Common myeloid progenitor, CD34-positive (primary cell): ENCODE measurements around the gene OR6B1.
"Not testable (repeated sequence)": the region's sequence is repeated elsewhere in the genome, so short reads cannot be mapped to it uniquely, and the experiment has no call there.

Experiments used
- CTCF ChIA-PET: fragments of 350-600 bp; sonication (Branson Sonifier 250); formaldehyde crosslinking; loops from one replicate; lab custom pipeline; 2021; ENCODE audit warnings: antibody characterized with exemption; lab: Charles Lee
- POLR2A ChIA-PET: fragments of 350-600 bp; sonication (Branson Sonifier 250); formaldehyde crosslinking; loops from one replicate; lab custom pipeline; 2021; ENCODE audit warnings: antibody characterized with exemption; lab: Charles Lee
- DNase-seq, 3 donors: peaks; one replicate each; pipeline versions ENCODE4 v3.0.0 to v3.0.0-alpha.2; 2013
- H3K27ac ChIP-seq, 2 experiments: 1 replicate in 1 of 2; 2 replicates in 1 of 2; pipeline ENCODE4 v1.7.0; 2013; ENCODE audit warnings: inconsistent platforms in 2 of 2, low read length in 2 of 2, mild to moderate bottlenecking in 2 of 2, low read depth in 1 of 2, moderate library complexity in 1 of 2; ENCODE audit not compliant: severe bottlenecking in 2 of 2, insufficient read depth in 1 of 2, poor library complexity in 1 of 2
- H3K27me3 ChIP-seq, 5 experiments: replicated peaks in 2 of 5; 1 replicate in 3 of 5; 2 replicates in 2 of 5; pipeline versions ENCODE4 v1.6.1 to v1.7.0; 2013; ENCODE audit warnings: low read length in 4 of 5, mild to moderate bottlenecking in 2 of 5, moderate library complexity in 2 of 5, inconsistent platforms in 1 of 5; ENCODE audit not compliant: insufficient read depth in 5 of 5, control insufficient read depth in 4 of 5
- H3K36me3 ChIP-seq, 4 experiments: 1 replicate in 2 of 4; 2 replicates in 2 of 4; pipeline versions ENCODE4 v1.6.1 to v1.7.0; 2013; ENCODE audit warnings: low read length in 3 of 4, control low read depth in 1 of 4, mild to moderate bottlenecking in 1 of 4; ENCODE audit not compliant: control insufficient read depth in 4 of 4, insufficient read depth in 4 of 4
- H3K4me1 ChIP-seq, 4 experiments: 1 replicate in 3 of 4; 2 replicates in 1 of 4; pipeline versions ENCODE4 v1.6.1 to v1.7.1; 2013; ENCODE audit warnings: low read length in 3 of 4, mild to moderate bottlenecking in 3 of 4, control low read depth in 1 of 4, inconsistent platforms in 1 of 4, moderate library complexity in 1 of 4; ENCODE audit not compliant: control insufficient read depth in 4 of 4, insufficient read depth in 4 of 4; ENCODE audit errors: control extremely low read depth in 1 of 4
- H3K4me3 ChIP-seq, 7 experiments: 1 replicate in 4 of 7; 2 replicates in 3 of 7; pipeline versions ENCODE4 v1.5.1 to v1.7.0; 2013; ENCODE audit warnings: mild to moderate bottlenecking in 7 of 7, low read length in 6 of 7, moderate library complexity in 6 of 7, inconsistent platforms in 2 of 7, low read depth in 2 of 7, control low read depth in 1 of 7; ENCODE audit not compliant: insufficient read depth in 4 of 7, control insufficient read depth in 1 of 7; ENCODE audit errors: extremely low read depth in 1 of 7
- H3K9me3 ChIP-seq, 5 experiments: 1 replicate in 4 of 5; 2 replicates in 1 of 5; pipeline versions ENCODE4 v1.6.1 to v1.7.1; 2013; ENCODE audit warnings: low read length in 4 of 5, mild to moderate bottlenecking in 2 of 5, inconsistent platforms in 1 of 5, low read depth in 1 of 5, moderate library complexity in 1 of 5; ENCODE audit not compliant: control insufficient read depth in 4 of 5, insufficient read depth in 2 of 5; ENCODE audit errors: control extremely low read depth in 1 of 5
- WGBS: methylation state at CpG from one replicate; pipeline ENCODE4 v1.1.5; 2013; ENCODE audit not compliant: insufficient coverage; 5-methylcytosine and 5-hydroxymethylcytosine counted together

OR6B1 gene

GRCh38 chr7:144004703-144005102 lies 4.6 kb downstream of the OR6B1 start:
- no peaks in the 10 kb centered on the region for H3K36me3 ChIP-seq
- peaks cover 0 to 10% (median 8%) of the 10 kb centered on the region in 5 experiments for H3K9me3 ChIP-seq
- WGBS = 95% methylated on average over 5 of the region's 5 CpGs
- no peaks in the 10 kb centered on the region for H3K27me3 ChIP-seq
- CTCF ChIA-PET = no interaction called here
- POLR2A ChIA-PET = no interaction called here
- H3K4me3 ChIP-seq = no peak overlapping the region
- H3K4me1 ChIP-seq = no peaks in the 10 kb centered on the region
- H3K27ac ChIP-seq = no peak overlapping the region
- DNase-seq = no peak

GRCh38 chr7:144006029-144006691 lies 6.0 kb downstream of the OR6B1 start:
- Histone ChIP-seq H3K36me3 (no peaks in the 10 kb centered on the region), H3K27me3 (no peaks in the 10 kb centered on the region), H3K27ac (no peak overlapping the region), H3K9me3 (peaks cover 0 to 15% (median 11%) of the 10 kb centered on the region in 5 experiments), H3K4me1 (no peaks in the 10 kb centered on the region), H3K4me3 (no peak overlapping the region)
- DNase-seq = no peak
- CTCF ChIA-PET = no interaction called here
- POLR2A ChIA-PET = no interaction called here
- WGBS = no CpG with 5 or more reads among the region's 1 CpG

DNA sequence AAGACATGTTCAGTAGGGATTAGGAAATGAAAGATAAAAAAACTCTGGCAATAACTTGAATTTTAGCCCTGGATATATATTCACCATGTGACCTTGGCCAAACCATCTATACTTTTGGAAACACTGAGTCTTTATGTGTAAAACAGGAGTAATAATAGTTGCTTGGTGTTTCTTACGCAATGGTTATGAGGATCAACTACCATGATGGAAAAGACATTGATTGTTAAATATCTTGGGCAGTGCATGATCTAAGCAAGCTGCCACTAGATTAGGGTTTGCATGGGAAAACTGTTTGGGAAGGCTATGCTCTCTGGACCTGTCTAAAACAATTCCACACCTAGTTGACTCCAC lies 6.5 kb downstream of the OR6B1 start:
- no peaks in the 10 kb centered on the region for H3K27me3 ChIP-seq
- no peak overlapping the region for H3K4me3 ChIP-seq
- DNase-seq = no peak
- peaks cover 0 to 15% (median 11%) of the 10 kb centered on the region in 5 experiments for H3K9me3 ChIP-seq
- H3K4me1 ChIP-seq = no peaks in the 10 kb centered on the region
- H3K36me3 ChIP-seq = no peaks in the 10 kb centered on the region
- no CpG with 5 or more reads among the region's 1 CpG for WGBS
- POLR2A ChIA-PET = no interaction called here
- CTCF ChIA-PET = no interaction called here
- no peak overlapping the region for H3K27ac ChIP-seq

GRCh38 chr7:144009361-144009760 lies 9.2 kb downstream of the OR6B1 start:
- peaks cover 1 to 15% (median 11%) of the 10 kb centered on the region in 5 experiments for H3K9me3 ChIP-seq
- no peaks in the 10 kb centered on the region for H3K4me1 ChIP-seq
- ChIA-PET POLR2A (no interaction called here), CTCF (no interaction called here)
- H3K36me3 ChIP-seq = no peaks in the 10 kb centered on the region
- 100% methylated on average over 2 of the region's 2 CpGs for WGBS
- no peak for DNase-seq
- no peaks in the 10 kb centered on the region for H3K27me3 ChIP-seq
- H3K27ac ChIP-seq = no peak overlapping the region
- no peak overlapping the region for H3K4me3 ChIP-seq

DNA sequence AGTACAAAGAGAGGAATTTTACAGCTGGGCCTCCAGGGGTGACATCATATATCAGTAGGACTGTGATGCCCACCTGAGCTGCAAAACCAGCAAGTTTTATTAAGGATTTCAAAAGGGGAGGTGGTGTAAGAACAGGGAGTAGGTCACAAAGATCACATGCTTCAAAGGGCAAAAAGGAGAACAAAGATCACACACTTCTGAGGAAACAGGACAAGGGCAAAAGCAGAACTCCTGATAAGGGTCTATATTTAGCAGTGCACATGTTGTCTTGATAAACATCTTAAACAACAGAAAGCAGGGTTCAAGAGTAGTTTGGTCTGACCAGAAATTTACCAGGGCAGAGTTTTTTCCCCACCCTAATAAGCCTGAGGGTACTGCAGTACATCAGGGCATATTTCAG lies 9.9 kb downstream of the OR6B1 start:
- POLR2A ChIA-PET, H3K4me1 ChIP-seq, H3K4me3 ChIP-seq, H3K27ac ChIP-seq, H3K27me3 ChIP-seq, CTCF ChIA-PET, H3K36me3 ChIP-seq: not testable (repeated sequence)
- H3K9me3 ChIP-seq = peaks cover 1 to 15% (median 11%) of the 10 kb centered on the region in 5 experiments
- DNase-seq = peak in 2 of 3 donors; percentile 2 to 22

- peaks cover 1 to 15% (median 11%) of the 10 kb centered on the region in 5 experiments for H3K9me3 ChIP-seq
- H3K27ac ChIP-seq, H3K4me3 ChIP-seq, H3K27me3 ChIP-seq, CTCF ChIA-PET, H3K4me1 ChIP-seq, POLR2A ChIA-PET, H3K36me3 ChIP-seq, DNase-seq: not testable (repeated sequence)
- 92% methylated on average over 1 of the region's 1 CpG for WGBS
Measured at GRCh38 chr7:144010821-144011220, 10.7 kb downstream of the OR6B1 start.

- Histone ChIP-seq H3K9me3 (peaks cover 1 to 15% (median 11%) of the 10 kb centered on the region in 5 experiments), H3K27me3 (no peaks in the 10 kb centered on the region), H3K4me1 (no peaks in the 10 kb centered on the region), H3K27ac (no peak overlapping the region), H3K4me3 (no peak overlapping the region), H3K36me3 (no peaks in the 10 kb centered on the region)
- POLR2A ChIA-PET = no interaction called here
- CTCF ChIA-PET = interaction anchor here (1.0 kb wide), 1 partner anchor 10 kb away, joined by 3 read pairs; no protein-coding TSS in a partner anchor
- no peak for DNase-seq
- WGBS = 87% methylated on average over 5 of the region's 5 CpGs
Measured at GRCh38 chr7:144011458-144012230, 11.5 kb downstream of the OR6B1 start.
